OCI-LY3 (cell line): Measurements from ENCODE around the gene BAG3.

Experiments used
- CTCF ChIP-seq: fragments of 200-600, 300-600 bp; sonication (generic); IDR thresholded peaks from 2 replicates; pipeline ENCODE4 v1.5.1; 2014; ENCODE audit warnings: antibody characterized with exemption, low read length, low read depth
- EZH2phosphoT487 ChIP-seq: fragments of 200-600 bp; shearing (Covaris generic); IDR thresholded peaks from 2 replicates; pipeline ENCODE4 v1.6.1; 2018; ENCODE audit warnings: antibody characterized with exemption, mixed run types, low read depth

DNA sequence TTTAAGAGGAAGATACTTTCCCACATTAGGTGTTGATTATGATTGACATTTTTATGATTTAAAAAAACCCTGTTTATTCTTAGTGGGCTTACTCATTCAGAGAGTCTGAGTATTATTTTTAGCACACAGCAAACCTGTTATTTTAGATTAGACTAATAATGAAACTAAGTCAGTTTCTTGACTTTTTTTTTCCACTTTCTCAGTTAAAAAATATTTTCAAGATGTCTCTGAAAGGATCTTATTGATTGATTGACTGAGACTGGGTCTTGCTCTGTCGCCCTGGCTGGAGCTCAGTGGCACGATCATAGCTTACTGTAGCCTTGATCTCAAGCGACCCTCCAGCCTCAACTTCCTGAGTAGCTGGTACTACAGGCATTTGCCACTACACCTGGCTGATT lies 54.3 kb downstream of the BAG3 start:
- TF ChIP-seq EZH2phosphoT487 (no peak), CTCF (no peak)
